IPS-20b (cell line): ENCODE measurements around the gene KCTD15.
A peak's percentile ranks its signal among the peaks of the same experiment; 100 is the strongest.

Experiments
- H3K27ac ChIP-seq: one replicate; pipeline ENCODE4 v1.5.1; 2013; ENCODE audit warnings: low read length
- H3K27me3 ChIP-seq: 2 replicates; pipeline ENCODE4 v1.6.1; 2013; ENCODE audit warnings: mild to moderate bottlenecking, low read length, inconsistent platforms; ENCODE audit not compliant: insufficient read depth
- H3K36me3 ChIP-seq: 2 replicates; pipeline ENCODE4 v1.6.1; 2013; ENCODE audit warnings: low read depth, mild to moderate bottlenecking, inconsistent platforms, low read length, moderate library complexity; ENCODE audit not compliant: insufficient read depth
- H3K4me1 ChIP-seq: 2 replicates; pipeline ENCODE4 v1.6.1; 2013; ENCODE audit warnings: mild to moderate bottlenecking, control low read depth, inconsistent platforms, low read length, moderate library complexity; ENCODE audit not compliant: insufficient read depth
- H3K4me3 ChIP-seq: 2 replicates; pipeline ENCODE4 v1.5.1; 2013; ENCODE audit warnings: mild to moderate bottlenecking, low read length, inconsistent platforms
- H3K9ac ChIP-seq: 2 replicates; pipeline ENCODE4 v1.6.1; 2013; ENCODE audit warnings: low read depth, mild to moderate bottlenecking, inconsistent platforms, low read length, moderate library complexity
- H3K9me3 ChIP-seq: 2 replicates; pipeline ENCODE4 v1.6.1; 2013; ENCODE audit warnings: mild to moderate bottlenecking, low read depth, low read length, inconsistent platforms; ENCODE audit not compliant: insufficient read depth

KCTD15 gene

GRCh38 chr19:33800012-33800680 is 3.5 kb downstream of the KCTD15 start:
- Histone ChIP-seq H3K9me3 (no peaks in the 10 kb centered on the region), H3K4me1 (peaks cover 11% of the 10 kb centered on the region), H3K27ac (no peak overlapping the region), H3K4me3 (peak overlapping the region; percentile 81), H3K36me3 (peaks cover 53% of the 10 kb centered on the region), H3K27me3 (no peaks in the 10 kb centered on the region; the same call in 1 of the 2 replicates), H3K9ac (peak overlapping the region; percentile 5; the same call in 1 of the 2 replicates)

- Histone ChIP-seq H3K36me3 (peaks cover 66% of the 10 kb centered on the region), H3K4me3 (no peak overlapping the region), H3K27me3 (no peaks in the 10 kb centered on the region; the same call in 1 of the 2 replicates), H3K27ac (no peak overlapping the region), H3K9me3 (no peaks in the 10 kb centered on the region), H3K9ac (no peak overlapping the region), H3K4me1 (peaks cover 11% of the 10 kb centered on the region)
These were observed 4.7 kb downstream of the KCTD15 start for GRCh38 chr19:33801411-33801810.

- Histone ChIP-seq H3K4me3 (no peak overlapping the region), H3K27ac (no peak overlapping the region), H3K9ac (no peak overlapping the region), H3K4me1 (peaks cover 11% of the 10 kb centered on the region), H3K36me3 (peaks cover 72% of the 10 kb centered on the region), H3K27me3 (no peaks in the 10 kb centered on the region; the same call in 1 of the 2 replicates), H3K9me3 (no peaks in the 10 kb centered on the region)
These were observed 5.3 kb downstream of the KCTD15 start for GRCh38 chr19:33802001-33802400.

- Histone ChIP-seq H3K9me3 (no peaks in the 10 kb centered on the region), H3K4me1 (peaks cover 11% of the 10 kb centered on the region), H3K36me3 (peaks cover 80% of the 10 kb centered on the region), H3K4me3 (no peak overlapping the region), H3K9ac (no peak overlapping the region), H3K27me3 (no peaks in the 10 kb centered on the region; the same call in 1 of the 2 replicates), H3K27ac (no peak overlapping the region)
These were observed 6.1 kb downstream of the KCTD15 start for GRCh38 chr19:33802801-33803200.

- no peaks in the 10 kb centered on the region for H3K9me3 ChIP-seq
- no peaks in the 10 kb centered on the region; the same call in 1 of the 2 replicates for H3K27me3 ChIP-seq
- peaks cover 85% of the 10 kb centered on the region for H3K36me3 ChIP-seq
- H3K4me1 ChIP-seq, result peaks cover 11% of the 10 kb centered on the region
- no peak overlapping the region for H3K9ac ChIP-seq
- no peak overlapping the region for H3K27ac ChIP-seq
- H3K4me3 ChIP-seq, result no peak overlapping the region
These were observed 6.7 kb downstream of the KCTD15 start for GRCh38 chr19:33803383-33803782.

- Histone ChIP-seq H3K36me3 (peaks cover 88% of the 10 kb centered on the region), H3K4me3 (no peak overlapping the region), H3K9me3 (no peaks in the 10 kb centered on the region), H3K9ac (no peak overlapping the region), H3K4me1 (peaks cover 9% of the 10 kb centered on the region), H3K27me3 (no peaks in the 10 kb centered on the region), H3K27ac (no peak overlapping the region)
These were observed 7.5 kb downstream of the KCTD15 start for GRCh38 chr19:33804021-33804799.

- Histone ChIP-seq H3K4me3 (no peak overlapping the region), H3K27ac (no peak overlapping the region), H3K27me3 (no peaks in the 10 kb centered on the region), H3K36me3 (peaks cover 89% of the 10 kb centered on the region), H3K9me3 (no peaks in the 10 kb centered on the region), H3K4me1 (no peaks in the 10 kb centered on the region), H3K9ac (no peak overlapping the region)
These were observed 8.6 kb downstream of the KCTD15 start for GRCh38 chr19:33805313-33805712.

- no peak overlapping the region for H3K4me3 ChIP-seq
- H3K27me3 ChIP-seq, result no peaks in the 10 kb centered on the region
- H3K9me3 ChIP-seq, result no peaks in the 10 kb centered on the region
- no peaks in the 10 kb centered on the region for H3K4me1 ChIP-seq
- no peak overlapping the region for H3K27ac ChIP-seq
- H3K9ac ChIP-seq, result no peak overlapping the region
- H3K36me3 ChIP-seq, result peaks cover 89% of the 10 kb centered on the region
These were observed 9.3 kb downstream of the KCTD15 start for GRCh38 chr19:33805840-33806433.

GRCh38 chr19:33806434-33806881 is 9.8 kb downstream of the KCTD15 start:
- Histone ChIP-seq H3K9ac (no peak overlapping the region), H3K4me3 (no peak overlapping the region), H3K9me3 (no peaks in the 10 kb centered on the region), H3K27ac (no peak overlapping the region), H3K27me3 (no peaks in the 10 kb centered on the region), H3K36me3 (peaks cover 87% of the 10 kb centered on the region), H3K4me1 (no peaks in the 10 kb centered on the region)

- Histone ChIP-seq H3K36me3 (peaks cover 88% of the 10 kb centered on the region), H3K4me1 (no peaks in the 10 kb centered on the region), H3K27ac (no peak overlapping the region), H3K9ac (no peak overlapping the region), H3K9me3 (no peaks in the 10 kb centered on the region), H3K27me3 (no peaks in the 10 kb centered on the region), H3K4me3 (no peak overlapping the region)
These were observed 11.7 kb downstream of the KCTD15 start for GRCh38 chr19:33808399-33808798.

GRCh38 chr19:33809960-33810359 is 13.3 kb downstream of the KCTD15 start:
- no peak overlapping the region for H3K4me3 ChIP-seq
- H3K27me3 ChIP-seq, result no peaks in the 10 kb centered on the region
- H3K27ac ChIP-seq, result no peak overlapping the region
- H3K9ac ChIP-seq, result no peak overlapping the region
- peaks cover 86% of the 10 kb centered on the region for H3K36me3 ChIP-seq
- no peaks in the 10 kb centered on the region for H3K4me1 ChIP-seq
- no peaks in the 10 kb centered on the region for H3K9me3 ChIP-seq
